DMS53 treated with DMSO at 0.1 percent for 48 hours (cell line): ENCODE data around the gene KCNK2.

Source experiments
- DNase-seq: peaks from one replicate; lab custom pipeline; 2025; ENCODE audit not compliant: unreplicated experiment; lab: John Stamatoyannopoulos, UW

The KCNK2 gene

GRCh38 chr1:215082532-215083382, at the start of gene KCNK2:
TSS of gene KCNK2 (plus strand) at chr1:215082737. CDS start at chr1:215083386, 649 bp downstream.
- DNase-seq, result peak; percentile 29

DNA sequence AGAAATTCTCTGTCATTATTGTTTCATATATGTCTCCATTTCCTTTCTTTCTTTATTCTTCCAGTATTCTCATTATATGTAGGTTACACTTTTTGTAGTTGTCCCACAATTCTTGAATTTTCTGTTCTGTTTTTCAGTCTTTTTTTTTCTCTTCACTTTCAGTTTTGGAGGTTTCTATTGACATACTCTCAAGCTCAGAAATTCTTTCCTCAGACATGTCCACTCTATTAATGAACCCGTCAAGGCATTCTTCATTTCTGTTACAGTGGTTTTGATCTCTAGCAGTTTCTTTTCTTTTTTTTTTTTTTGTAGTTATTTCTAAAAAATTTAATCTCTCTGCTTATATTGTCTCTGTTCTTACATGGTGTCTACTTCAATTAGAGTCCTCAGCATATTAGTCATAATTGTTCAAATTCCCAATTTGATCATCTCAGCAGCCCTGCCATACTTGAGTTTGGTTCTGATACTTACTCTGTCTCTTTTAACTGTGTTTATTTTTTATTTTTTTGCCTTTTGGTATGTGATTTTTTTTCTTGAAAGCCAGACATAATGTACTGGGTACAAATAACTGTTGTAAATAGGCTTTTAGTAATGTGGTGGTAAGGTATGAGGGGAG, 49.5 kb upstream of the KCNK2 start:
- no peak for DNase-seq

- no peak for DNase-seq
Observed at GRCh38 chr1:215040190-215040589, 42.3 kb upstream of the KCNK2 start.

DNA sequence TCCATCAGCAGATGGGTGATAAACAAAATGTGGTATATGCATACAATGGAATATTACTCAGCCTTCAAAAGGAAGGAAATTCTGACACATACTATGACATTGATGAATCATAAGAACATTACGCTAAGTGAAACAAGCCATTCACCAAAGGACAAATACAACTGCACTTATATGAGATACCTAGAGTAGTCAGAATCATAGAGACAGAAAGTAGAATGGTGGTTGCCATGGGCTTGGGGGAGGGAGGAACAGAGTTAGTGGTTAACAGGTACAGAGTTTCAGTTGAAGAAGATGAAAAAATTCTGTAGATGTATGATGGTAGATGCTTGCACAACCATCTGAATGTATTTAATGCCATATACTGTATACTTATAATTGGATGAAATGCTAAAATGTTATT, 39.1 kb upstream of the KCNK2 start:
- DNase-seq, result no peak

DNA sequence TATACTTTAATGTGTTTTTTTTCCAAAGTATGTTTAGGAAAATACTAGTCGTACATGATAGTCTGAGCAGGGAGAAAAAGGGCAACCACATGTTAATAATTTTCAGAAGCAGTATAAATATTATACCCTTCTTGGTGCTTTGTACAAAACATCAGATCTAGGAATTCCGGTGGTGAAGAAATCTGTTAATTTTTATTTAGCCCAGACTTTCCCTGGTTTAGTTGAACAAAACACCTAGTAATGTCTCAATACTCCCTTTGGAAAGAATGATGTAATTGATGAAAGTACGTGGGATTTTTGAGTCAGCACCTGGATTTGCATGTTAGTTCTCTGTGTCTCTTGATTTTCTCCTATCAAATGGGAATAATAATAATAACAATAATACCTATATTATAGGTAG, 38.4 kb upstream of the KCNK2 start:
- DNase-seq, result no peak

GRCh38 chr1:215045698-215046308, 36.7 kb upstream of the KCNK2 start:
- no peak for DNase-seq

DNA sequence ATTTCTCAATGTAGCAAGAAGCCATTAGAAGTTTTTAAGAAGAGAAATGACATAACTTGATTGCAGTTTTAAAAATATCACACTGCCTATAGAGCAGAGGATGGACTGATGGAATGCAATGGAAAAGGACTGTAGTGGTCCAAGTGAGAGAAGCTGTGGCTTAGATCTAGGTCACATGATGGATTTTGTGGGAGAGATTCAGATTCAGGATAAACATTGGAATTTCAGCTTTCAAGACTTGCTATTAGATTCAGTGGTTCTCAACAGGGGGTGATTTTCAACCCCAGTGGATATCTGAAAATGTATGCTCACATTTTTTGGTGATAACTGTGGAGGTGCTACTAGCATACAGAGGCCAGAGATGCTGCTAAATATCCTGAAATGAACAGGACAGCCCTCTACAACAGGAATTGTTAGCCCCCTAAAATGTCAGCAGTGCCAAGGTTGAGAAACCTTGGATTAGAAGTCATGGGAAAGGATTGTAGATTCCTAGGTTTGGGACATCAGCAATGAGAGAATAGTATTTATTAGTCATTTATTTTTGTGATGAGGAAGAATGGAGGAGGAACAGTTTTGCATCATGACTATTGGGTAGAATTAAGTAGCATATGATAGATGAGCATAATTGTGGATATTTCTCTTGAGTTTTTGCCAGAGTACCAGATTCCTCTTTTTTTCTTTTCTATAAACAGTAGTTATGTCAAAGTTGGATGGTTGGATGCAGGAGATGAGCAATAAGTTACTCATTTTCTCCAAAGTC, 30.1 kb upstream of the KCNK2 start:
- no peak for DNase-seq

- DNase-seq, result no peak
Observed at GRCh38 chr1:215054266-215054665, 28.3 kb upstream of the KCNK2 start.

- peak; percentile 84 for DNase-seq
Observed at GRCh38 chr1:215055281-215055935, 27.1 kb upstream of the KCNK2 start.

DNA sequence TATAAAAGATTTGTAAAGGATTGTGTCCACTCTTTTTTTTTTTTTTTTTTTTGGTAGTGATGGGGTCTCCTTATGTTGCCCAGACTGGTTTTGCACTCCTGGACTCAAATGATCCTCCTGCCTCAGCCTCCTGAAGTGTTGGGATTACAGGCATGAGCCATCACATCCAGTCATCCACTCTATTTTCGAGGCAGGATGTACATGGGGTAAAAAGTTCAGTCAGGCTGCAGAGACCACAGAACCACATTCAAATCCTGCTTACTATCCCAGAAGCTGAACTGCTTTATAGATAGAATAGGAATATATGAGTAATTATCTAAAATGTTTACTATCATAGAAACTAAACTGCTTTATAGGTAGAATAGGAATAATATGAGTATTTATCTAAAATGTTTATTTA, 26.0 kb upstream of the KCNK2 start:
- no peak for DNase-seq

DNA sequence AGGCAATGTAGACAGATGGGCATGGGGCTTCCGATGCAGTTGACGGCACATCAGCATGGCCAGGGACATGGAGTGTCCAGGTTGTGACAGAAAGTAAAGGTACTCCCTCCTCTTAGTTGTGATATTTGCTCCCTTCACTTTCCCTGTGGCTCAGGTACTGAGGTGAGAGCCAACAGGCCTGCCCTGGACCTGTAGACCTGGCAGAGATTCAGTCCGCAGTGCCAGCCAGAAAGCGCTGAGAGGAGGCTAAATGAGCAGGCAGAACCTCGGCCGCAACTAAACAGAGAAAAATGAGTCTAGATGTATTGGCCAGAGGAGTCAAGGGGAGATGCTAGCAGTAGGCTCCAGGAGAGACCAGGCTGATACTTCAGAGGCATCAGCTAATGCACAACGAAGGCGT, 22.6 kb upstream of the KCNK2 start:
- no peak for DNase-seq

DNA sequence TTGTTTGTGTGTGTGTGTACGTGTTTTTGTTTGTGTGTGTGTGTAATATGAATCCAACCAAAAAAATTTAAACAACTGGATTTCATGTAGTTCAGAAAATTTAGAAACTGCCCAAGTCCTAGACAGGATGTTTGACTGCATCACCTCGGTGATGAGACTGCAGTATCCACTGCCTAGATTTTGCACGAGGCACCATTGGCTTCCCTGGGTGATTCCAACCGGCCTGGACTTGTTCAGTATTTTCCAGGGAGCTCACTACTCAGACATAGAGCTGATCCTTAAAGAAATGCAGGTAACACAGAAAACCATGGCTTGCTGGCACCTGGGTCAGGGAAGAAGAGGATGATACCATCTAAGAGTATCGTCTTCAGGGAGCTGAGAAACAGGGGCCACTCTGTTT, 18.2 kb upstream of the KCNK2 start:
- DNase-seq, result no peak

DNA sequence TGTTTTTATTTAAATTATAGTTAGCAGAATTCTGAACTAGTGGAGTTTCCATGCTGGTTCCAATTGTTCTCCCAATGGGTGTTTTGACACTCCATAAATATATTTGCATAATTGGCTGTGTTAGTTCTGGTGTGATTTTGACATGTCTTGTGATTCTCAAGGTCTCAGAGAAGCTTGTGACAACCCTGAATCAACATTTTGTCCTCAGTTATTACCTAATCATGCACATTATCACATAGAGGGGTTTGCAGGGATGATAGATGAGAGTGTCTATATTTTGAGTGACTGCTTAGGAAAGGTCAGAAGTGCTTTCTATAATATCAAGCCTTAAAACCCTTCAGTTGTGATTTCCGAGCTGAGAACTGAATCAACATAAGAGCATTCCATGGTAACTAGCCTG, 11.5 kb upstream of the KCNK2 start:
- no peak for DNase-seq

DNA sequence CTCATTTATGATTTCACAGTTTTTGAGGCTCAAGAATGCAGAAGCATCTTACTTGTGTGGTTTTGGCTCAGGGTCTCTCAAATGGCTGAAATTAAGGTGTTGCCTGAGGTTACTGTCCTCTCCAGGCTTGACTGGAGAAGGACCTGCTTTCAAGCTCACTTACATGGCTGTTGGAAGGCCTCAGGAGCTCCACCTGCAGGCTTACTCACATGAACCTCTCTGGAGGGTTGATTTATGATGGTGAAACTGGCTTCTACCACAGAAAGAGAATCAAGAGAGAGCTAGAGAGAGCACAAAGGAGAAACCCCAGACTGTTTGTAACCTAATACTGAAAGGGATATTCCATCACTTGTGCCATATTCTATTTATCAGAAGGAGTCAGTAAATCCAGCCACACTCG, 6.2 kb upstream of the KCNK2 start:
- DNase-seq, result peak; percentile 40

DNA sequence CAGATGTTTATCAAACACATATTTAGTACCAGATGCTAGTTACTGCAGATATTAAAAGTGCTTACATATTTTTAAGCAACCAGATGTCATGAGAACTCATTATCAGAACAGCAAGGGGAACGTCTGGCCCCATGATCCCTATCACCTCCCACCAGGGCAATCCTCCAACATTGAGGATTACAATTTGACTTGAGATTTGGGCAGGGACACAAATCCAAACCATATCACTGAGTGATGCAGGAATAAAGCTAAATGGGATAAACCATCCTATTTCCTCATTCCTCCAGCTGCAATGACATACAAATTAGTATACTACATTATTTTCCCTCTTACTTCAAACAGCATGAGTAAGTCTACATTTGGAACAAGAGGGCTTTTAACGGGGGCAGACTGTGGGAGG, 3.1 kb upstream of the KCNK2 start:
- no peak for DNase-seq

DNA sequence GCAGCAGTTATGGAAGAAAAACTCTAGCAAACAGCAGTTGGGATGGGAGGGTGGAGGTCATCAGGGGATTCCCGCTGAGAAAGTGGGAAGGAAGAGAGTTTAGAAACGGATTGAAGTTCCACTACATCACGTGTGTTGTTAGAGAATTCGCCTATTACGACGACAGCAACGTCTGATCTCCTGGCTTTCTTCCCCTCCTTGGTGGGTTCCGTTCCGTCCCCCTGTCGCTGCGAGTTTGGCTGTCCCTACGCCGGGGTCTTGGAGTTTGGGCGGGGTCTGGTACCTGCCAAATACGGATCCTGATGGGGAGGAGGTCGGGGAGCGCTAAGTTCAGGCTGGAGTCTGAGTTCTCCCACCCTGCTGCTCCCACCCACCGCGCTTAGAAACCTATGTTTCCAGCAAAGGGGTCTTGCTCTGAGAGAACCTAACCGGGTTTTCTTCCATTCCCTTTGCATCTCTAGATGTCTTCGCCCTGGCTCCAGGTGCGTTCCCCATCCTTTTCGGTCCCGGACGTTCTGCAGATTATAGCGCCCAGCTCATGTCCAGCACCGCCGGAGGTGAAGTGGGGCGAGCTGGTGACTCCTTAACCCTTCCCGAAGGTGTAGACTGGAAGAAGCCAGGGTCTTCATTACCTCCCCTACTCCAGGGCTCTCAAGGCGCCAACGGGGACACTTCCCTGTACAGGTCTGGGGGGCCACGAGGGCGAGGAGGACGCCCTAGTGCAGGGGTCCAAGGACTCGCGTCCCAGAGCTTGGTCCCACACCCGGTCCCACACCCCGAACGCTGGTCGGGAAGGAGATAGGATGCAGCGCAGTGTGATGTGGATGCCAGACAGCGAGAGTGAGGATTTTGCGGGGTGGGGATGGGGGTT, 641 bp upstream of the KCNK2 start:
- no peak for DNase-seq

GRCh38 chr1:215083383-215083961, 935 bp downstream of the KCNK2 start:
- DNase-seq, result peak; percentile 29

- no peak for DNase-seq
Observed at GRCh38 chr1:215084621-215085020, 2.1 kb downstream of the KCNK2 start.

- DNase-seq, result no peak
Observed at GRCh38 chr1:215087603-215088002, 5.1 kb downstream of the KCNK2 start.

- no peak for DNase-seq
Observed at GRCh38 chr1:215094381-215094780, 11.8 kb downstream of the KCNK2 start.
